ENCODE measurements around the gene NUMB. TPM values are rescaled to one million over a fixed set of nuclear protein-coding genes. Genes with fewer than 3 reads are reported as not detected.

The NUMB gene
- total RNA-seq, 1 donor from 2014 or later, result 72.7 TPM

DNA sequence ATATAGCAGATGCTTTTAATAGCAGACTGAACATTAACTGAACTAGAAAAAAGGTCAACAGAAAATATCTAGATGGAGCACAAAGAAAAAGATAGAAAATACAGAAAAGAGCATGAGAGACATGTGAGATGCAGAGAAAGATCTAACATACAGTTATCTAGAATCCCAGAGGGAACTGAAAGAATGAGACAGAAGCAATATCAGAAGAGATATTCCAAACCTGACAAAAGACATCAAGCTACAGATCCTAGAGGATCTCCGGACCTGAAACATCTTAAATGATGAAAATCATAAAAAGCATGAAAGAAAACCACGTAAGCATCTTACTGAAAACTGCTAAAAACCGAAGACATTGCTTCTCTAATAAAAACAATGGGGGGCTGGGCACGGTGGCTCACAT lies 75.0 kb downstream of the NUMB start:
- H3K27ac Mint-ChIP-seq (ENCODE audit: unreplicated experiment), result no peak overlapping the region
- H3K36me3 Mint-ChIP-seq (ENCODE audit: unreplicated experiment), result peaks cover 17% of the 10 kb centered on the region
- no peak overlapping the region for H3K4me3 Mint-ChIP-seq (ENCODE audit: unreplicated experiment)
- H3K9me3 Mint-ChIP-seq (ENCODE audit: unreplicated experiment), result peaks cover 3% of the 10 kb centered on the region
- no peak for DNase-seq (ENCODE audit: extremely low spot score, unreplicated experiment)
- H3K4me1 Mint-ChIP-seq (ENCODE audit: unreplicated experiment), result no peaks in the 10 kb centered on the region
- H3K27me3 Mint-ChIP-seq (ENCODE audit: unreplicated experiment), result no peaks in the 10 kb centered on the region
- TF ChIP-seq, protein P1, sequence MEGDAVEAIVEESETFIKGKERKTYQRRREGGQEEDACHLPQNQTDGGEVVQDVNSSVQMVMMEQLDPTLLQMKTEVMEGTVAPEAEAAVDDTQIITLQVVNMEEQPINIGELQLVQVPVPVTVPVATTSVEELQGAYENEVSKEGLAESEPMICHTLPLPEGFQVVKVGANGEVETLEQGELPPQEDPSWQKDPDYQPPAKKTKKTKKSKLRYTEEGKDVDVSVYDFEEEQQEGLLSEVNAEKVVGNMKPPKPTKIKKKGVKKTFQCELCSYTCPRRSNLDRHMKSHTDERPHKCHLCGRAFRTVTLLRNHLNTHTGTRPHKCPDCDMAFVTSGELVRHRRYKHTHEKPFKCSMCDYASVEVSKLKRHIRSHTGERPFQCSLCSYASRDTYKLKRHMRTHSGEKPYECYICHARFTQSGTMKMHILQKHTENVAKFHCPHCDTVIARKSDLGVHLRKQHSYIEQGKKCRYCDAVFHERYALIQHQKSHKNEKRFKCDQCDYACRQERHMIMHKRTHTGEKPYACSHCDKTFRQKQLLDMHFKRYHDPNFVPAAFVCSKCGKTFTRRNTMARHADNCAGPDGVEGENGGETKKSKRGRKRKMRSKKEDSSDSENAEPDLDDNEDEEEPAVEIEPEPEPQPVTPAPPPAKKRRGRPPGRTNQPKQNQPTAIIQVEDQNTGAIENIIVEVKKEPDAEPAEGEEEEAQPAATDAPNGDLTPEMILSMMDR (IDR thresholded peaks at IDR 0.05), result no peak

DNA sequence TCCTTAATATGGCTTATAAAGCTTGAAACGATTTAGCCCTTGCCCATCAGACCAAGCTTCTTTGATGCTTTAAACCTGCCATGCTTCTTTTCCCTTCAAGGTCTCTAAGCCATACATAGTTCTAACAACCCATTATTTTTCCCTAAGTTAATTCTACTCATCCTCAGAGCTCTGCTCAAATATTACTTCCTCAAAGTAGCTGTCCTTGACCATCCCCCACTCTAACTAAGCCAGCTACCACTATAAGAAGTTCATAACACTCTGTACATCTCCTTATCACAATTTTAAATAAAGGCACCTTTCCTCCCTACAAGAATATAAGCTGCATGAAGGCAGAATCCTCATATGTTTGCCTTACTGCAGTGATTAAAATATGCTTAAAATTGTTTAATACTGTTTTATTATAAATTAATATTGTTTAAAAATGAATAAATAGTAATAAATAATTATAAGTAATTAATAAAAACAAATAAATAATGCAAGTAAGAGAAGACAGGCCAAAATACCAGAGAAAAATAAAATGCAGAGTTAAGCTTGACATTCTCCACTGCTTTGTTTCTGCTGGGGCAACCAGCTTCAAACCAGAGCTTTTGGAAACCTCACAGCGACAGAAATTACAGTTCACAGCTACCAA lies 76.8 kb downstream of the NUMB start:
- Mint-ChIP-seq H3K9me3 (ENCODE audit: unreplicated experiment) (peaks cover 3% of the 10 kb centered on the region), H3K27ac (ENCODE audit: unreplicated experiment) (no peak overlapping the region), H3K36me3 (ENCODE audit: unreplicated experiment) (peaks cover 17% of the 10 kb centered on the region), H3K4me1 (ENCODE audit: unreplicated experiment) (no peaks in the 10 kb centered on the region), H3K4me3 (ENCODE audit: unreplicated experiment) (no peak overlapping the region), H3K27me3 (ENCODE audit: unreplicated experiment) (no peaks in the 10 kb centered on the region)
- TF ChIP-seq, protein P1 (IDR thresholded peaks at IDR 0.05), result no peak
- DNase-seq (ENCODE audit: extremely low spot score, unreplicated experiment), result no peak

- no peaks in the 10 kb centered on the region for H3K9me3 Mint-ChIP-seq (ENCODE audit: unreplicated experiment)
- H3K27ac Mint-ChIP-seq (ENCODE audit: unreplicated experiment), result no peak overlapping the region
- H3K36me3 Mint-ChIP-seq (ENCODE audit: unreplicated experiment), result peaks cover 3% of the 10 kb centered on the region
- no peak overlapping the region for H3K4me3 Mint-ChIP-seq (ENCODE audit: unreplicated experiment)
- TF ChIP-seq, protein P1 (IDR thresholded peaks at IDR 0.05), result no peak
- H3K27me3 Mint-ChIP-seq (ENCODE audit: unreplicated experiment), result no peaks in the 10 kb centered on the region
- no peak for DNase-seq (ENCODE audit: extremely low spot score, unreplicated experiment)
- H3K4me1 Mint-ChIP-seq (ENCODE audit: unreplicated experiment), result peaks cover 5% of the 10 kb centered on the region
Observed at GRCh38 chr14:73376585-73376984, 81.8 kb downstream of the NUMB start.

GRCh38 chr14:73375861-73376260 lies 82.5 kb downstream of the NUMB start:
- no peak overlapping the region for H3K4me3 Mint-ChIP-seq (ENCODE audit: unreplicated experiment)
- no peaks in the 10 kb centered on the region for H3K27me3 Mint-ChIP-seq (ENCODE audit: unreplicated experiment)
- H3K9me3 Mint-ChIP-seq (ENCODE audit: unreplicated experiment), result no peaks in the 10 kb centered on the region
- TF ChIP-seq, protein P1 (IDR thresholded peaks at IDR 0.05), result no peak
- peaks cover 5% of the 10 kb centered on the region for H3K4me1 Mint-ChIP-seq (ENCODE audit: unreplicated experiment)
- no peak for DNase-seq (ENCODE audit: extremely low spot score, unreplicated experiment)
- H3K27ac Mint-ChIP-seq (ENCODE audit: unreplicated experiment), result no peak overlapping the region
- peaks cover 3% of the 10 kb centered on the region for H3K36me3 Mint-ChIP-seq (ENCODE audit: unreplicated experiment)

- H3K27me3 Mint-ChIP-seq (ENCODE audit: unreplicated experiment), result no peaks in the 10 kb centered on the region
- TF ChIP-seq, protein P1 (IDR thresholded peaks at IDR 0.05), result no peak
- no peak overlapping the region for H3K27ac Mint-ChIP-seq (ENCODE audit: unreplicated experiment)
- H3K4me1 Mint-ChIP-seq (ENCODE audit: unreplicated experiment), result peaks cover 5% of the 10 kb centered on the region
- DNase-seq (ENCODE audit: extremely low spot score, unreplicated experiment), result no peak
- no peaks in the 10 kb centered on the region for H3K9me3 Mint-ChIP-seq (ENCODE audit: unreplicated experiment)
- H3K4me3 Mint-ChIP-seq (ENCODE audit: unreplicated experiment), result no peak overlapping the region
- no peaks in the 10 kb centered on the region for H3K36me3 Mint-ChIP-seq (ENCODE audit: unreplicated experiment)
Observed at GRCh38 chr14:73374218-73374617, 84.1 kb downstream of the NUMB start.

All from osteocyte (in vitro differentiated cells).